ENCODE results near the gene KRT36.

KRT36 gene

GRCh38 chr17:41489531-41489930 is at the start of gene KRT36:
TSS of gene KRT36 (minus strand) at chr17:41489910. CDS start at chr17:41489864, 46 bp downstream.
- in situ Hi-C loops (cut with MboI; ENCODE audit: low sequenced_read_pairs), result no loop called here

GRCh38 chr17:41539071-41539492 is 49.4 kb upstream of the KRT36 start:
- in situ Hi-C loops (cut with MboI; ENCODE audit: low sequenced_read_pairs), result no loop called here

- in situ Hi-C loops (cut with MboI; ENCODE audit: low sequenced_read_pairs), result no loop called here
Observed at GRCh38 chr17:41538565-41538991, 48.9 kb upstream of the KRT36 start.

- in situ Hi-C loops (cut with MboI; ENCODE audit: low sequenced_read_pairs), result no loop called here
Observed at GRCh38 chr17:41537990-41538389, 48.3 kb upstream of the KRT36 start.

- in situ Hi-C loops (cut with MboI; ENCODE audit: low sequenced_read_pairs), result no loop called here
Observed at GRCh38 chr17:41537614-41537954, 47.9 kb upstream of the KRT36 start.

GRCh38 chr17:41536741-41537613 is 47.3 kb upstream of the KRT36 start:
- in situ Hi-C loops (cut with MboI; ENCODE audit: low sequenced_read_pairs), result no loop called here

GRCh38 chr17:41535764-41536481 is 46.2 kb upstream of the KRT36 start:
- in situ Hi-C loops (cut with MboI; ENCODE audit: low sequenced_read_pairs), result no loop called here

GRCh38 chr17:41534899-41535546 is 45.3 kb upstream of the KRT36 start:
- in situ Hi-C loops (cut with MboI; ENCODE audit: low sequenced_read_pairs), result no loop called here

- in situ Hi-C loops (cut with MboI; ENCODE audit: low sequenced_read_pairs), result no loop called here
Observed at GRCh38 chr17:41533613-41534012, 43.9 kb upstream of the KRT36 start.

GRCh38 chr17:41532947-41533570 is 43.3 kb upstream of the KRT36 start:
- in situ Hi-C loops (cut with MboI; ENCODE audit: low sequenced_read_pairs), result no loop called here

GRCh38 chr17:41531993-41532392 is 42.3 kb upstream of the KRT36 start:
- in situ Hi-C loops (cut with MboI; ENCODE audit: low sequenced_read_pairs), result no loop called here

- in situ Hi-C loops (cut with MboI; ENCODE audit: low sequenced_read_pairs), result no loop called here
Observed at GRCh38 chr17:41530062-41531048, 40.6 kb upstream of the KRT36 start.

GRCh38 chr17:41529491-41529915 is 39.8 kb upstream of the KRT36 start:
- in situ Hi-C loops (cut with MboI; ENCODE audit: low sequenced_read_pairs), result no loop called here

- in situ Hi-C loops (cut with MboI; ENCODE audit: low sequenced_read_pairs), result no loop called here
Observed at GRCh38 chr17:41528959-41529353, 39.2 kb upstream of the KRT36 start.

- in situ Hi-C loops (cut with MboI; ENCODE audit: low sequenced_read_pairs), result no loop called here
Observed at GRCh38 chr17:41527063-41528023, 37.6 kb upstream of the KRT36 start.

- in situ Hi-C loops (cut with MboI; ENCODE audit: low sequenced_read_pairs), result no loop called here
Observed at GRCh38 chr17:41524261-41524660, 34.6 kb upstream of the KRT36 start.

- in situ Hi-C loops (cut with MboI; ENCODE audit: low sequenced_read_pairs), result no loop called here
Observed at GRCh38 chr17:41523787-41524186, 34.1 kb upstream of the KRT36 start.

GRCh38 chr17:41523225-41523593 is 33.5 kb upstream of the KRT36 start:
- in situ Hi-C loops (cut with MboI; ENCODE audit: low sequenced_read_pairs), result no loop called here

All from HL-60/S4 treated with phorbol 12-myristate 13-acetate at 8.2 ng/mL for 4 days and 3 days (cell line).